HT-29 (cell line): ENCODE results near the gene PRKCD. TPM values are rescaled to one million over a fixed set of nuclear protein-coding genes. Genes with fewer than 3 reads are reported as not detected.

ENCODE experiments used
- DNase-seq: peaks from one replicate; pipeline ENCODE4 v3.0.0-alpha.2; 2015; ENCODE audit warnings: low spot score
- total RNA-seq: library from RNA; depleted of rRNA; stranded (reverse); fragments of >200 nt; shearing (Covaris generic); gene quantifications from 2 replicates; pipeline ENCODE4 v1.2.3, GENCODE V29; 2014; rRNA removed

PRKCD gene
- total RNA-seq = 5.2 and 5.9 TPM in 2 replicates

DNA sequence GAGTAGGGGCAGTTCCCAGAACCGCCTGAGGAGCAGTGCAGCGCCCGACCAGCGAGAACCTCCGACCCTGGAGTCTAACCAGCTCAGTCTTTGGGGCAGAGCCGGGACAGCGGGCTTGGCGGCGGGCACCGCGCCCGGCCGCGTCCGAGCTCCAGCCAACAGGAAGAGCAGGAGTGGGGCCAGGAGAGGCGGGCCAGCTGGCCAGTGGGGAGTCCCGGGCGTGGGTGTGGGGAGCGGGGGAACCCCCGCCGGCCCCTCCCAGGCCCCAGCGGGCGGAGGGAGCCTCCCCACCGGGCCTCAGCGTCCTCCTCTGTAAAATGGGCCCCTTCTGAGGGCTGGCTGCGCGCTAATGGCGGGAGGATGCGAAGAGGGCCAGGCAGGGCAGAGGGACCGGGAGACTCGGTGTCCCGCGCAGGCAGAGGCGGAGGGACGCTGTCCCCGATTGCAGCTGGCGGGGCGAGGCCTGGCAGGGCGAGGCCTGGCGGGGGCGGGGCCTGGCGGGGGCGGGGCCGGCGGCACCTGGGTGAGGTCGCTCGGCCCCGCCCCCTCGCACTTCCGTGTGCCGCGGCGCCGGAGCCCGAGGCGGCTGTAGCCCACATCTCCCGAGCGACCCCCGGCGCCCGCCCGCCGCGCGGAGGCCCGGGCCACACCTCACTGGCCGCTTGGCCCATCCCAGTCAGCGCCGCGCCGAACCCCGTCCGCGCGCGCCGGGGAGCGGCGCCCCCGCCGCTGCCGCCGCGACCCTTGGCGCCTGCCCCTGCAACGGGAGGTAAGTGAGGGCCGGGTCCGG is at the start of gene PRKCD:
Gene PRKCD, plus strand, starts transcription at position 550 of the 790 bp plus-strand sequence. CDS start 17,214 bp downstream, outside the sequence.
- DNase-seq = peak; percentile 73

DNA sequence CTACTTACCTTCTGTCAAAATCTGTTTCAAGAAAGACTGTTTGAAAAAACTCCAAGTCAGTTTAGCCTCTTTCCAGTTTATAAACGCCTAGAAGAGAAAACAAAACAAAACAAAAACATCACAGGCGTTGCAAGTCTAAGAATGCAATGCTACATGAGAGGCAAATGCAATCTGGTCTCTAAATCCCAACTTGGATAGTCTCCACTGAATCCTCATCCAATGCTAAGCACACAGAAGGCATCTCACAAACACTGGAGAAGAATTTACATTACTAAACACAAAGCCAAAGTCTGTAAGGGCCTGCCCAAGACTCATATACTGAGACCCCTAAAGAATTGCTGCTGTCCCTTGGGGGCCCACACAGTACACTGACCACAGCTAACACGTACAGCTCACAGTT is 49.2 kb upstream of the PRKCD start:
- DNase-seq = no peak

GRCh38 chr3:53113293-53114010 is 47.6 kb upstream of the PRKCD start:
- no peak for DNase-seq

GRCh38 chr3:53114011-53114400 is 47.0 kb upstream of the PRKCD start:
- DNase-seq = peak; percentile 80

DNA sequence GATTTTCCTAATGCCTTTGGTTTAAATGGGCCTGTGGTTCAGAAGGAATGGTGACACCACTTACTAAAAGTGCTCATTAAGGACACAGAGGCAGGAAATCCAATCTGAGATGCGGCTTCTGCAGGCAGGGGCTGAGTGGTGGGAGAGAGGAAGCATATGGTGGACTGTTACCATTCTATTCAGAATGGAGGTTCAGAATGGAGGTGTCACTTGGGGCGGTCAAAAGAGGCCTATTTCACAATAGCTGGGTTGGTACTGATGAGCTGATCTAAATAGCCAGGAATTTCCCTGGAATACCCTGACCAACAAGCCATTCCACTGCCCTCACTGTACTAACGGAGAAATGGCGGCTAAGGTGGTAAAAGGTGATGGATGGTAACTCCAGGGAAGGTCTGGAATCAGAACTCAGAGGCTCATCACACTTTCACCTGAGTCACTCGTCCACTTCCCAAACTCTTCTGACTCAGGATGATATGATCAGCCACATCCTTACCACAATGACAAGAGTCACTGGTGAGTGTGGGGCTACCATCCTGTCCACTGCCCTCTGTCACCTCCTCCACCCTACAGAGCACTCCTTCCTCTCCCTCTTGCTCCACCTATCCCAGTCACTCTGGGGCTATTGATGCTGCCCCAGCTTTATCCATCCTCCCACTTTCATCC is 46.5 kb upstream of the PRKCD start:
- DNase-seq = no peak

DNA sequence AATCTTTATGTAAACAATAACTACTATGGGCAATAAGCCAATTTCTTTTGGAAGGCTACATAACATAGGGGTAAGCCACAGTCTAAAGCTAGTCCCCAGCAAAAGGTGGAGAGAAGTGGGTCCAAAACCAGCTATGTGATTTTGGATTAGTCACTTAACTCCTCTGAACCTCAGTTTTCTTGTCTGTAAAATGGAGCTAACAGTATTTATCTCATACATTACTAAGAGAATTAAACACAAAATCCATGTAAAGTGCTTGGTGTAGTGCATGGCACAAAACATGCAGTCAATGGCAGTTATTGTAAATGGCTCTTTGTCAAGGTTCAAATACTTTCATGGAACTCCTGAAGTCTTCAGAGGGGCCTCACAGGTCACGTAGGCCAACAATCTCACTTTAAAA is 44.1 kb upstream of the PRKCD start:
- DNase-seq = no peak

DNA sequence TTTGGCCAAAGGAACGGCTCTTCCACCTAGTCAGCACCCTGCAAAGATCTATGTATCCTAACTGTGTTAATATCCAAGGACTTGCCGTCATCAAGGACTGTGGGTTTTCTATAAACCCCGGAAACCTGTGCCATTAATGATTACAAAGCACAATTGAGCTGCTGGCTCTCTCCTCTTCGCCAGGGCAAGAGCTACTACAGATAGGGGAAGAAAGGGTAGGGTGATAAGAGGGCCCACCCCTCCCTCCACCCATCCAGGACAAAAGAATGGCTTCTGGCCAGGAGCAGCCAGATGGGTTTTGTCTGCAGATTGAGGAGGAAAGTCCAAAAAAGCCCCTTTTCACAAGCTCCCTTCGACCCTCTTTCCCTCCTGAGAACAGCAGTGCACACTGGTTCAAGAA is 40.7 kb upstream of the PRKCD start:
- no peak for DNase-seq

DNA sequence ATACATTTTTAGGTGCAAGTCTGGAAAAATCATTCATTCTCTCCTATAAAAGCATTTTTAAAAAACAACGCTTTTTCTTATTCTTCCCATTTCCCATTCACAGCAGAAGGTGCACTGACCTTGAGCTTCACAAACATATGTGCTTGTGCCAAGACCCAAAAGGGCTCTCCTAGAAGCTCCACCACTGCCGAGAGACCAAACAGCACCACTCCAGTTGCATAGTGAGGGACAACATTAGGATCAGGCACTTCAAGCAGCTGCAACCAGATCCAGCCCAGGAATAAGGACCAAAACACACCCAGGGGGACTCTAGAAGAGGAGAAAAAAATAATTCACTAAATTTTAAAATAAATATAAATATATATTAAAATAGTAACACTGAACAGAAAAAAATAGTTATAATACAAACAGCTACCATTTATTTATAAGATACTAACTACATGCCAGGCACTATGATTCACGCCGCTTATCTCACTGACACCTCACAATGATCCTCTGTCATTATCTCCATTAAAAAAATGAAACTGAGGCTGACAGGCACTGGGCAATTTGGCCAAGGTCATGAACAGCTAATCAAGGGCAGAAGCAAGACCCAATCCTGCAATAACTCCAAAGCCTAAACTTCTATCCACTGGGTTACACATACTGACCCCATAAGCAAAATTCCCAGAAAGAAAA is 38.6 kb upstream of the PRKCD start:
- DNase-seq = no peak

DNA sequence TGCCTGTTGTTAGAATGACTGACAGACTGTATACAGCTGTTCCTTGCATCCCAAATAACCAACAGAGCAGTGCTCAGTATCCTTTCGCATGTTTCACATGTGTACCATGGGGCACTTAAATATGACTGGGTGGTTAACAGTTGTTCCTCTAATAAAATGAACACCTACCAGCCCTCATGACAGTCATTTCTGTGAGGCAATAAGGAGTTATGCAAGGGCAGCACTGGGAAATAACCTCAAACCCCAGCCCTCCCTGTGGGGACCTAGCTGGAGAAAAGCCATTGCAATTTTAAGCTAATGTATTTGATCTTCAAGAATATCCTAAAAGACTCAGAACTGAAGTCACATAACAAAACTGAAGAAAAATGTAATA is 38.1 kb upstream of the PRKCD start:
- no peak for DNase-seq

GRCh38 chr3:53123510-53123909 is 37.5 kb upstream of the PRKCD start:
- DNase-seq = no peak

DNA sequence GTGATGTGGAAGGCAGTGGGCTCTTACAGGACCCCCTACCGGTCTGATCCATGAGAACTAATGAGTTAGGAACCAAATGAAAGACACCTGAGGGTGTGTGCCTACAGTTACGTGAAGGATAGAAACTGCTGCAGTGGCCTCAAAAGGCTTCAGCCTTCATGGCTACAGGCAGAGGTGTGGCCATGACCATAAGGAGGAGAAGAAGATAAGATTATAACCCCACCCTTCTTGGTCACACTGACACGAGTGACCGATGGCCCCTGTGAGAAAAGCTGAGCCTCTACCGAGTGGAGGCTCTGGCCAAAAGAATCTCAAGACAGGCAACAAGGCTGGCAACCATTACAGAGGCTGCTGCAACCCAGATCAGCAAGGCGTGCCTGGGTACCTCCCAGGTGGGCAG is 37.1 kb upstream of the PRKCD start:
- no peak for DNase-seq

DNA sequence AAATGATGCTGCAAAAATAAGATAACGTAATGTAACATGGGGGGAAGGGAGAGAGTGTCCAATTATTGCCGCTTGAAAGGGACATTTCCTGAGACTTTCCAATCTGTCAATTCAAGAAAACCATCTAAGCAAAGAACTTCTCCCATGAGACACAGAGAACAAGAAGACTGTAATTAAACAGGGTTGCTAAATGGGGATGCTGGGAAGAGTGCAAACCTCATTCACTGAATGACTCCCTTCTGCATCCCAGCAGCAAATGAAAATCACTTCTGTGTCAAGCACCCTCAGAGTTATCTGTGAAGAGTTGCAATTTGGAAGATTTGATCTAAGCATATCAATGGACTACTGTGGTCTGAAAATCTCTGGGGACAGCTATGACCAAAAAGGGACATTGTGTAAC is 34.4 kb upstream of the PRKCD start:
- DNase-seq = no peak

- no peak for DNase-seq
These were observed 31.7 kb upstream of the PRKCD start for GRCh38 chr3:53129344-53129743.

GRCh38 chr3:53130179-53131061 is 30.6 kb upstream of the PRKCD start, which contains the start of gene RFT1:
Gene RFT1, minus strand, starts transcription at chr3:53130435. Its CDS starts 35 bp downstream, at chr3:53130400.
- peak; percentile 94 for DNase-seq

DNA sequence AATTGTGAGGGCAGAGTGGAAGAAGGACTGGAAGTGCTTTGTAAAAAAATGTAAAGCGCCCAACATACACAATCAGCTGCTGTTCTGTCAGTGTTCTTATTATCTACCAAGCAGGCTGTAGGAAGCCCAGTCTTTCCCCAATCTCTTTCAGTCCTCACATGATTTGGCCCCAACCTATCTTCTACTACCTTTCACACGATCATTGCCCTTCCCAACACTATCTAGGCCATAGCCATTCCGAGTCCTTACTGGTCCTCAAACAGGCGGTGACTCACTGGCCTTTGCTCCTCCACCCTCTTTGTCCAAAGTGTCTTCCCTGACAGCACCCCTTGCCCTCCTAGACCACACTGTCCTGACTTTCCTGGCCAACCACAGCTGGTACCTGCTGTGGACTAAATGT is 29.9 kb upstream of the PRKCD start:
- no peak for DNase-seq

- no peak for DNase-seq
These were observed 28.7 kb upstream of the PRKCD start for GRCh38 chr3:53132347-53132746.

DNA sequence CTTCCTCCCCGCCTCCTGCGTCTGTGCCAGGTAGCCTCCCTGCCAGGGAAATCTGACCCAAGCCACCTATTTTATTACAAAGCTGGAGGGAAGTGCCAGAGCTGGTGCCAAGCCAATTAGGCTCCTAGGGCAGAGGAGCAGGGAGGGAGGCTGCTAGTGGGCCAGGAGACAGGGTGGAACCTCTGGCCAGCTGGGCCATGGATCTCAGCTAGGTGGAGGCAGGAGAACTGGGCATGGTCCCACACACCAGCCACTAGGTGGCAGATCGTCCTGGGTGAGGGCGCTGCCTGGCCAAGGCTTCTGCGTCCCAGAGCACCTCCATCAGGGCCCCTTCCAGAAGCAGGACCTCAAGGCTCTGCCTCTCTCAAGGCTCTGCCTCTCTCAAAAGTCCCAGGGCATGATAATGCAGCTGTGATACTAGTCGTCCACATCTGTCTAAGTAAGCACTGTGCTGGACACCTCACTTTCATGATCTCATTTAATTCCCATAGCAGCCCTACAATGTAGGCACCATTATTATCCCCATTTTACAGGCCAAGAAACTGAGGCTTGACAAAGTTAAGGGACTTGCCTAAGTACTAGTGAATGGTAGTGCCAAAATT is 26.3 kb upstream of the PRKCD start:
- peak; percentile 88 for DNase-seq

- DNase-seq = no peak
These were observed 23.8 kb upstream of the PRKCD start for GRCh38 chr3:53137221-53137620.

DNA sequence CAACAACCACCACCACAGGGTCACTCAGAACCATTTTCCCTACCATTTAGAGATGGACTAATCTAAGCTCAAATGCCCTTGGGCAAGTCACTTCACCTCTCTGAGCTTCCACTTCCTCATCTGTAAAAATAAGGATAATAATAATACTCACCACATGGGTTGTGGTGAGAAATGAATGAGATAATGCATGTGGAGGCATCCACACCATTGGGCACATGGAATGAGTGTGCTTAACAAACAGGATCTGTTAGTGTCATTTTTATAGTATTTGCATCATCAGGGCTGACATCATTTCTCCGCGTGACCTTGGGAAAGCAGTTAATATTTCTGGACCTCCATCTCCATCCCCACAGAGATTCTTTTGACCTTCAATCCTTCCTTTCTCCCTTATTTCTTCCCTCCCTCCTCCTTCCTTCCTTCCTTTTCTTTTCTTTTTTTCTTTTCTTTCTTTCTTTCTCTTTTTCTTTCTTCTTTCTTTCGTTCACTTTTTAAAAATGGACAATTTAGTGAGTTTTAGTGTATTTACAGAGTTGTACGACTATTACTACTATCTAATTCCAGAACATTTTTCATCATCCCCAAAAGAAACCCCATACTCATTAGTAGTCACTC is 23.1 kb upstream of the PRKCD start:
- no peak for DNase-seq
